Central memory CD4-positive, alpha-beta T cell (primary cell): ENCODE results near the gene CYRIA.

ENCODE experiments used
- DNase-seq: peaks from one replicate; pipeline ENCODE4 v3.0.0; 2022

Gene CYRIA

GRCh38 chr2:16626997-16627605 is 38.5 kb downstream of the CYRIA start:
- no peak for DNase-seq

GRCh38 chr2:16626497-16626896 is 39.1 kb downstream of the CYRIA start:
- DNase-seq = no peak

- DNase-seq = no peak
These were observed 39.9 kb downstream of the CYRIA start for GRCh38 chr2:16625759-16626158.

GRCh38 chr2:16625201-16625729 is 40.4 kb downstream of the CYRIA start:
- DNase-seq = no peak

GRCh38 chr2:16624436-16624780 is 41.2 kb downstream of the CYRIA start:
- no peak for DNase-seq

- DNase-seq = no peak
These were observed 41.8 kb downstream of the CYRIA start for GRCh38 chr2:16623564-16624435.

- DNase-seq = no peak
These were observed 42.6 kb downstream of the CYRIA start for GRCh38 chr2:16623031-16623430.

GRCh38 chr2:16622399-16622968 is 43.1 kb downstream of the CYRIA start:
- DNase-seq = no peak

GRCh38 chr2:16621316-16621715 is 44.3 kb downstream of the CYRIA start:
- DNase-seq = no peak

- no peak for DNase-seq
These were observed 45.0 kb downstream of the CYRIA start for GRCh38 chr2:16620590-16620989.

GRCh38 chr2:16619576-16620245 is 45.9 kb downstream of the CYRIA start:
- DNase-seq = no peak

GRCh38 chr2:16617282-16618266 is 48.1 kb downstream of the CYRIA start:
- no peak for DNase-seq
